Osteoblast (primary cell): ENCODE data around the gene CYP2A7. TPM values are rescaled to one million over a fixed set of nuclear protein-coding genes. Genes with fewer than 3 reads are reported as not detected.
"Not testable (repeated sequence)": the region's sequence is repeated elsewhere in the genome, so short reads cannot be mapped to it uniquely, and the experiment has no call there.

ENCODE experiments used
- DNase-seq: peaks from one replicate; pipeline ENCODE4 v3.0.0; 2011; ENCODE audit warnings: low spot score, mixed read lengths; ENCODE audit not compliant: insufficient read length; ENCODE audit errors: missing footprints
- H2AFZ ChIP-seq: 2 replicates; pipeline ENCODE4 v1.6.0; 2011; ENCODE audit warnings: mild to moderate bottlenecking, low read length
- H3K27ac ChIP-seq: 2 replicates; pipeline ENCODE4 v1.5.1; 2011; ENCODE audit warnings: mild to moderate bottlenecking, low read depth, low read length, moderate library complexity
- H3K27me3 ChIP-seq: 2 replicates; pipeline ENCODE4 v1.6.0; 2012; ENCODE audit warnings: mild to moderate bottlenecking, control low read depth, inconsistent platforms, low read length, moderate library complexity; ENCODE audit not compliant: insufficient read depth
- H3K36me3 ChIP-seq: 2 replicates; pipeline ENCODE4 v1.5.1; 2011; ENCODE audit warnings: mild to moderate bottlenecking, low read length, control low read depth, moderate library complexity; ENCODE audit not compliant: insufficient read depth
- H3K4me1 ChIP-seq: 2 replicates; pipeline ENCODE4 v1.5.1; 2011; ENCODE audit warnings: mild to moderate bottlenecking, low read length, control low read depth, moderate library complexity; ENCODE audit not compliant: insufficient read depth
- H3K4me2 ChIP-seq: 2 replicates; pipeline ENCODE4 v1.6.0; 2011; ENCODE audit warnings: mild to moderate bottlenecking, low read length; ENCODE audit not compliant: insufficient read depth
- H3K4me3 ChIP-seq: fragments of 200-600 bp; sonication (generic); 3 replicates; pipeline ENCODE4 v1.5.1; 2012; ENCODE audit warnings: mild to moderate bottlenecking, low read length, inconsistent platforms; ENCODE audit not compliant: insufficient read depth
- H3K79me2 ChIP-seq: 2 replicates; pipeline ENCODE4 v1.6.0; 2012; ENCODE audit warnings: mild to moderate bottlenecking, low read length, control low read depth, inconsistent platforms; ENCODE audit not compliant: insufficient read depth
- H3K9me3 ChIP-seq: 2 replicates; pipeline ENCODE4 v1.5.1; 2011; ENCODE audit warnings: low read depth, low read length, control low read depth
- H4K20me1 ChIP-seq: 2 replicates; pipeline ENCODE4 v1.6.0; 2012; ENCODE audit warnings: mild to moderate bottlenecking, low read length, control low read depth; ENCODE audit not compliant: insufficient read depth
- total RNA-seq: library from RNA; depleted of rRNA; stranded (reverse); fragments of >200 nt; gene quantifications from 2 replicates; pipeline ENCODE4 v1.2.3, GENCODE V29; 2012
- TF ChIP-seq, protein P1 (sequence below): IDR thresholded peaks from 2 replicates; pipeline ENCODE4 v1.5.1; 2011; ENCODE audit warnings: mild to moderate bottlenecking, low read depth, low read length, moderate library complexity; ENCODE audit errors: extremely low read depth

Gene CYP2A7, protein sequence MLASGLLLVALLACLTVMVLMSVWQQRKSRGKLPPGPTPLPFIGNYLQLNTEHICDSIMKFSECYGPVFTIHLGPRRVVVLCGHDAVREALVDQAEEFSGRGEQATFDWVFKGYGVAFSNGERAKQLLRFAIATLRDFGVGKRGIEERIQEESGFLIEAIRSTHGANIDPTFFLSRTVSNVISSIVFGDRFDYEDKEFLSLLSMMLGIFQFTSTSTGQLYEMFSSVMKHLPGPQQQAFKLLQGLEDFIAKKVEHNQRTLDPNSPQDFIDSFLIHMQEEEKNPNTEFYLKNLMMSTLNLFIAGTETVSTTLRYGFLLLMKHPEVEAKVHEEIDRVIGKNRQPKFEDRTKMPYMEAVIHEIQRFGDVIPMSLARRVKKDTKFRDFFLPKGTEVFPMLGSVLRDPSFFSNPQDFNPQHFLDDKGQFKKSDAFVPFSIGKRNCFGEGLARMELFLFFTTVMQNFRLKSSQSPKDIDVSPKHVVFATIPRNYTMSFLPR
- total RNA-seq: not detected in 2 replicates

DNA sequence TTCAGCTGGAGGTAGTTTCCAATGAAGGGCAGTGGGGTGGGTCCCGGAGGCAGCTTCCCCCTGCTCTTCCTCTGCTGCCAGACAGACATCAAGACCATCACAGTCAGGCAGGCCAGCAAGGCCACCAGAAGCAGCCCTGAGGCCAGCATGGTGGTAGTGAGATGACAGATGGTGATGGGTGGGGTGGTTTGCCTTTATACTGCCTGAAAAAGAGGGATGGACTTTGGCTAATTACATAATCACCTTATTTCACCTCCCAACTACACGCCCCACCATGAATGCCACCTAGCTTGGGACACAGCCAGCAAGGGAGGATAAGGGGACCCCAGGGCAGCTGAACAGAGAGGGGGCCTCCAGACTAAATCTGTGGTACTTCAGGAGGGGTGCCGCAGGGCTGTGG is at the start of gene CYP2A7:
Gene CYP2A7, minus strand, starts transcription at position 170 of the 400 bp plus-strand sequence. Its CDS starts 21 bp downstream, at position 149.
- H3K4me1 ChIP-seq, H3K27me3 ChIP-seq, DNase-seq, H3K27ac ChIP-seq, H2AFZ ChIP-seq, H4K20me1 ChIP-seq, H3K36me3 ChIP-seq, H3K9me3 ChIP-seq, H3K79me2 ChIP-seq, H3K4me3 ChIP-seq, H3K4me2 ChIP-seq: not testable (repeated sequence)

DNA sequence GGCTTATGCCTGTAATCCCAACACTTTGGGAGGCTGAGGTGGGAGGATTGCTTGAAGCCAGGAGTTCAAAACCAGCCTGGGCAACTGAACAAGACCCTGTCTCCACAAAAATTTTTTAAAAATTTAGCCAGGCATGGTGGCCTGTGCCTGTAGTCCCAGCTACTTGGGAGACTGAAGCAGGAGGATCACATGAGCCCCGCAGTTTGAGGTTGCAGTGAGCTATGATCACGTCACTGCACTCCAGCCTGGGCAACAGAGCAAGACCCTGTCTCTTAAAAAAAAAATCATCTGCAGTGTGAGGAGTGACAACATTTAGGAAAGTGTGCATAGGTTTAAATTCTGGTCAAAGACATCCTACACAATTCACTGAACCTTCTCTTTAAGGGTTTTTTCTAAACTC is 48.8 kb upstream of the CYP2A7 start:
- not testable (repeated sequence) for H3K9me3 ChIP-seq, H3K36me3 ChIP-seq, H3K27me3 ChIP-seq, H4K20me1 ChIP-seq, H3K27ac ChIP-seq, H3K4me1 ChIP-seq, H3K4me3 ChIP-seq, H3K79me2 ChIP-seq, H3K4me2 ChIP-seq, DNase-seq, H2AFZ ChIP-seq

DNA sequence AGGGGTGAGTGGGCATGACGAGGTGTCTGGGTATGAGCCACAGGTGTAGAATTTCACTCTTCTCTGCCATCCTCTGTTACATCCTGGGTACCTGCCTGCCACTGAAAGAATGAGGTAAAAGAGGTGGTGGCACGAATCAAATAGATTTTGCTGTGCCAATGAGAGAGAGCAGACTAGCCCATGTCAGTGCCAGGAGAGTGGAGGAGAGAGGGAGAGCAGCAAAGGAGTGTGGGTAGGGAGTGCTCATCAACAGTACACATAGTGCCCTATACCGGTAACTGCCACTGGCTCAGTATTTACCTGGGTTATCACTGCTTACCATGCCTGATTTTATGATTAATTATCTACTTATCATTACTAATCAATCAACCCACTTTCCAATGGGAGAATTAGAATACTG is 47.9 kb upstream of the CYP2A7 start:
- not testable (repeated sequence) for H2AFZ ChIP-seq, H3K9me3 ChIP-seq, H3K4me2 ChIP-seq, H3K4me1 ChIP-seq, H3K27ac ChIP-seq, DNase-seq, H4K20me1 ChIP-seq, H3K27me3 ChIP-seq, H3K79me2 ChIP-seq, H3K36me3 ChIP-seq, H3K4me3 ChIP-seq

DNA sequence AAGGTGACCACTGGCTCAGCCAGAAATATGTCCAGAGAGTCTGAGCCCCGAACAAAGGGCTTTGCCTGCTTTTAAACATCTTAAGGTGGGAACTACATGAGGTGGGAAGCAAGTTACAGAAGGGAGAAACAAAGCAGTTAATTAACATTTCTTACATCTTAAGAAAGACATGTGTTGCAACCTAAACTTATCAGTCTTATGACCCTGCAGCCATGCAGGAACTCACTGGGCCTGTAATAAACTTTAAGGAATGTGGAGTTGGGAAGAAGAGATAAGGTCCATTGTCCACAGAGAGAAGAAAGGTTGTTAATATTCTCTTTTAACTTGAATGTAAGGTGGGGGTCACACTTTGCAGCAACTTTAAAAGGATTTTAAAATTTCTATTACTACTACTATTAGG is 46.8 kb upstream of the CYP2A7 start:
- DNase-seq: no peak

DNA sequence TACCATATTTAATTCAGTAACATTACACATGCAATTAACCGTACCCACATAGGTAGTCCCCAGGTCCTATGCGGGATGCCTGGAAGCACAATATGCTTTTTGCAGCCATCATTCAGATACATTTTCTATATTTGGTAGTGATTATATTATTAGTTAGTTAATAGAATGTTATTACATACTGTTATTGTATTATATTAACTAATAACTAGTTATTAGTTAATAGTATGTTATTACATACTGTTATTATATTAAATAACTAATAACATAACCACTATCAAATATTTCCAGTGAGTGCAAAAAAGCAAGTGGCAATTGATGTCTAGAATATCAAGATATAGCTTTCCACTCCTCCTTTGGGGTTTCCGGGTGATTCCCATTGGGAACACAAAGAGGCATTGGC is 45.5 kb upstream of the CYP2A7 start:
- Histone ChIP-seq H3K27ac (no peak overlapping the region), H3K9me3 (no peaks in the 10 kb centered on the region), H3K36me3 (no peaks in the 10 kb centered on the region), H3K27me3 (no peaks in the 10 kb centered on the region), H3K4me3 (no peak overlapping the region), H3K4me2 (no peak overlapping the region), H2AFZ (no peak overlapping the region), H4K20me1 (no peaks in the 10 kb centered on the region), H3K4me1 (no peaks in the 10 kb centered on the region), H3K79me2 (no peaks in the 10 kb centered on the region)
- TF ChIP-seq, protein P1, sequence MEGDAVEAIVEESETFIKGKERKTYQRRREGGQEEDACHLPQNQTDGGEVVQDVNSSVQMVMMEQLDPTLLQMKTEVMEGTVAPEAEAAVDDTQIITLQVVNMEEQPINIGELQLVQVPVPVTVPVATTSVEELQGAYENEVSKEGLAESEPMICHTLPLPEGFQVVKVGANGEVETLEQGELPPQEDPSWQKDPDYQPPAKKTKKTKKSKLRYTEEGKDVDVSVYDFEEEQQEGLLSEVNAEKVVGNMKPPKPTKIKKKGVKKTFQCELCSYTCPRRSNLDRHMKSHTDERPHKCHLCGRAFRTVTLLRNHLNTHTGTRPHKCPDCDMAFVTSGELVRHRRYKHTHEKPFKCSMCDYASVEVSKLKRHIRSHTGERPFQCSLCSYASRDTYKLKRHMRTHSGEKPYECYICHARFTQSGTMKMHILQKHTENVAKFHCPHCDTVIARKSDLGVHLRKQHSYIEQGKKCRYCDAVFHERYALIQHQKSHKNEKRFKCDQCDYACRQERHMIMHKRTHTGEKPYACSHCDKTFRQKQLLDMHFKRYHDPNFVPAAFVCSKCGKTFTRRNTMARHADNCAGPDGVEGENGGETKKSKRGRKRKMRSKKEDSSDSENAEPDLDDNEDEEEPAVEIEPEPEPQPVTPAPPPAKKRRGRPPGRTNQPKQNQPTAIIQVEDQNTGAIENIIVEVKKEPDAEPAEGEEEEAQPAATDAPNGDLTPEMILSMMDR: no peak
- no peak for DNase-seq

More for the DNA sequence above, 46.8 kb upstream of the CYP2A7 start:
- Histone ChIP-seq H3K27me3 (no peaks in the 10 kb centered on the region), H3K36me3 (no peaks in the 10 kb centered on the region), H3K4me3 (no peak overlapping the region), H3K4me1 (no peaks in the 10 kb centered on the region), H2AFZ (no peak overlapping the region), H3K79me2 (no peaks in the 10 kb centered on the region), H3K27ac (no peak overlapping the region), H4K20me1 (no peaks in the 10 kb centered on the region), H3K4me2 (no peak overlapping the region), H3K9me3 (no peaks in the 10 kb centered on the region)
- TF ChIP-seq, protein P1: no peak

DNA sequence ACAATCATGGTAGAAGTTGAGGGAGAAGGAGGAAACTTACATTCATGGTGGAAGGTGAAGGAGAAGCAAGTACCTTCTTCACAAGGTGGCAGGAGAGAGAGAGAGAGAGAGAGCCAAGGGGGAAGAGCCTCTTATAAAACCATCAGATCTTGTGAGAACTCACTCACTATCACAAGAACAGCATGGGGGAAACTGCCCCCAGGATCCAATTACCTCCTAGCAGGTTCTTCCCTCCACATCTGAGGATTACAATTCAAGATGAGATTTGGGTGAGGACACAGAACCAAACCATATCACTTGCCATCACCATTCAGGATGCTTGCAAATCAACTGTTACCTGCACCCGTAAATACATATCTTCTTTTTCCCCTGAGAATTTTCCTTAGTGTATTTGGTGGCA is 44.2 kb upstream of the CYP2A7 start:
- not testable (repeated sequence) for DNase-seq, H3K27ac ChIP-seq, H3K4me2 ChIP-seq, H4K20me1 ChIP-seq, H3K36me3 ChIP-seq, H3K9me3 ChIP-seq, H3K79me2 ChIP-seq, H2AFZ ChIP-seq, H3K4me1 ChIP-seq, H3K4me3 ChIP-seq, H3K27me3 ChIP-seq
